Activated naive CD8-positive, alpha-beta T cell treated with anti-CD3 and anti-CD28 coated beads, Interleukin-2, amount 50 U/mL, for 24 hours (primary cell): ENCODE data around the gene OSM.
A peak's percentile ranks its signal among the peaks of the same experiment; 100 is the strongest.

Experiments
- ATAC-seq: fragments of 150-1000 bp; cut with Tn5 transposase; one replicate; pipeline ENCODE4 v1.10.0; 2021
- DNase-seq: peaks from one replicate; pipeline ENCODE4 v3.0.0; 2021
- H3K27ac Mint-ChIP-seq: one replicate; pipeline ENCODE4 v1.8.0; 2021; ENCODE audit warnings: mild to moderate bottlenecking, mixed read lengths
- H3K27me3 Mint-ChIP-seq: one replicate; pipeline ENCODE4 v1.8.0; 2021; ENCODE audit warnings: mixed read lengths
- H3K36me3 Mint-ChIP-seq: one replicate; pipeline ENCODE4 v1.8.0; 2021; ENCODE audit warnings: low read depth, mixed read lengths
- H3K4me1 Mint-ChIP-seq: one replicate; pipeline ENCODE4 v1.8.0; 2021; ENCODE audit warnings: mixed read lengths
- H3K4me3 Mint-ChIP-seq: one replicate; pipeline ENCODE4 v1.8.0; 2021; ENCODE audit warnings: mild to moderate bottlenecking, moderate library complexity, mixed read lengths
- H3K9me3 Mint-ChIP-seq: one replicate; pipeline ENCODE4 v1.8.0; 2021; ENCODE audit warnings: mixed read lengths

The OSM gene

GRCh38 chr22:30230330-30230729, 36.3 kb downstream of the OSM start:
- Mint-ChIP-seq H3K9me3 (no peaks in the 10 kb centered on the region), H3K4me3 (no peak overlapping the region), H3K4me1 (peaks cover 9% of the 10 kb centered on the region), H3K27me3 (no peaks in the 10 kb centered on the region), H3K36me3 (no peaks in the 10 kb centered on the region), H3K27ac (no peak overlapping the region)
- ATAC-seq (no peak), DNase-seq (no peak)

DNA sequence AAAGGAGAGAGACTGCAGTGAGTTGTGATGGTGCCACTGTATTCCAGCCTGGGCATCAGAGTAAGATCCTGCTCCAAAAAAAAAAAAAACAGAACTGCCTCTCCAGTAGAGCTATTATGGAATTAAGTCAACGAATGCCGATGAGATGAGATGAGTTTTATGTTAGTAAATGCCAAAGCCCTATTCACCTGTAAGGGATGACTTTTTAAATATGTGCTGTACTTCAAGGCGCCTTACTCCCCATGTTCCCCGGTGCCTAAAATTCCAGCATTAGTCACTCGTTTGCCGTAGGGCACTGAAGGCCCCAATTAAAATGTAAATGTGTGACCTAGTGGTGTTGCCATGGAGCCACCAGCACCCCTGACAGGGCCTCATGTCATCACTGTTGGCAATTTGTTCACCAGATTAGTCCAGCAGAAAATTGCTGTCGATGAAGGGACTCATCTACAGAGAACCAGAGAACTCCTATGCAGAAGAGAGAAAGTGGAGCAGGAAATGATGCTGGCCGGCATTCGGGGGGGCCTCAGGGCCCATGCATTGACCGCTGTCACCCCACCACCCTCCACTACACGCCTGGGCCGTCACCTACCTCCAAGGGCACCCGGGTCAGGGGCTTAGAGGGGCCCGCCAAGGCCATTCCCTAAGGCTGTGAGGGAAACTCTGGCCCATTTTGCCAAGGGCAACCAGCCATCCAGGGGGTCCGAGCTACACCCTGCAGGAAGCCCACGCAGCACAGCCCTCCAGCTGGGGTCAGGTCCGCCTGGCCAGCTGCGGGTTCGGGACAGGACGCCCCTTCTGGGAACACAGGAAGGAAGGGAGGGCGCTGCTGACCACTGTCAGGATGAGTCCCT, 37.9 kb downstream of the OSM start:
- ATAC-seq (no peak), DNase-seq (no peak)
- Mint-ChIP-seq H3K27me3 (no peaks in the 10 kb centered on the region), H3K4me1 (peaks cover 20% of the 10 kb centered on the region), H3K9me3 (no peaks in the 10 kb centered on the region), H3K27ac (no peak overlapping the region), H3K36me3 (no peaks in the 10 kb centered on the region), H3K4me3 (no peak overlapping the region)

DNA sequence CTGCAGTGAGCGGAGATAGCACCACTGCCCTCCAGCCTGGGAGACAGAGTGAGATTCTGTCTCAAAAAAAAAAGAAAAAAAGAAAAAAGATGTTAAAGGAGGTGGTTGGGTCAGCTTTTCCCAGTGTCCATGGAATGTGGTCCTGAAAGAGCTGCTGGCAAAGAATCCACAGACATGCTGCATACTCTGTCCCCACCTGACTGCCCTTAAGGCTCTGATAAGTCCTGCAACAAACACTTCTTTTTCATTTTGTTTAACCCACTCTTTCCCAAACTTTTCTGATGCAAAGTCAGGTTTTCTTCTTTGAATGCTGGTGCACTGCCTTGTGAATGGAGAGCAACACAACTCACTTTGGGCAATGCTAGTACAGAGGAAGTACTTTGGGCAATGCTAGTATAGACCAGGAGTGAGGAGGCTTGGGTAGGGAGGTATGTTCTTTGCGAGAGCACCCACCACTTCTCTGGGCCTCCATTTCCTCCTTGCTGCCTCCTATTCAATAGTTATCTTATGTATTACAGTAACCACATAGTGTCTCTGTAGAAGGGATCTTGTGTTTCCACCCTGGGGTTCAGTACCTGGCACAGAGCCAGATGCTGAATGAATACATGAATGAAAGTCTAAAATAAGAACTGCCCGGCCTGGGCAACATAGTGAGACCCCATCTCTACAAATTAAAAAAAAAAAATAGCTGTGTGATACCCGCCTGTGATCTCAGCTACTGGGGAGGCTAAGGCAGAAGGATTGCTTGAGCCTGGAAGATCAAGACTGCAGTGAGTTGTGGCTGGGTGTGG, 39.0 kb downstream of the OSM start:
- DNase-seq, result no peak
- no peaks in the 10 kb centered on the region for H3K9me3 Mint-ChIP-seq
- H3K27ac Mint-ChIP-seq, result no peak overlapping the region
- H3K4me3 Mint-ChIP-seq, result no peak overlapping the region
- peaks cover 31% of the 10 kb centered on the region for H3K4me1 Mint-ChIP-seq
- H3K27me3 Mint-ChIP-seq, result no peaks in the 10 kb centered on the region
- ATAC-seq, result no peak
- no peaks in the 10 kb centered on the region for H3K36me3 Mint-ChIP-seq

DNA sequence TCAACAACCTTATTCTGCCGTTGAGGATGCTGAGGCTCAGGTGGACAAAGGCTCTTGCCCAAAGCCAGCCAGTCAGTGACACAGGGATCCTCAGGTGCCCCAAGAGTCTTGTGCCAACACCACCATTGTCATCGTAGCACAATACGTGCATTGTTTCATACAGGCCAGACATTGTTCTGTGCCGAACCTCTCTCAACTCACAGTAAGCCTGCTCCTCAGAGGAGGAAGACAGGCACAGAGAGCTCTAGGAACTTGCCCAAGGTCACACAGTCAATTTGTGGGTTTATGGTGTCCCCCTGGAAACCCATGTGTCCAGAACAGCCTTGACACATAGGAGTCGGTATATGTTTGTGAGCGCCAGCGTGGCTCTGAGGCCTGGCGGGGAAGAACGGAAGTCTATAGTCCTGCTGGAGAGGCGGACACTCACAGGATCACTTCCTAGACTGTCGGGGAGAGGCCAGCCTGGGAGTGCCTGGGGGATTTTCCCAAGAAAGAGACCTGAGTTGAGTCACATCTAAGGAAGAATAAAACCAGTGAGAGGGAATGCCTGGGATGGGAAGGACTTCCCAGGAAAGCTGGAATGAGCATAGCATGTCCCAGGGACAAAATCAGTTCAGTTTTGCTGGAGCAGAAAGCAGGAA, 40.3 kb downstream of the OSM start:
- ATAC-seq (no peak), DNase-seq (no peak)
- Mint-ChIP-seq H3K4me1 (peaks cover 44% of the 10 kb centered on the region), H3K9me3 (no peaks in the 10 kb centered on the region), H3K36me3 (no peaks in the 10 kb centered on the region), H3K27ac (no peak overlapping the region), H3K27me3 (no peaks in the 10 kb centered on the region), H3K4me3 (no peak overlapping the region)

DNA sequence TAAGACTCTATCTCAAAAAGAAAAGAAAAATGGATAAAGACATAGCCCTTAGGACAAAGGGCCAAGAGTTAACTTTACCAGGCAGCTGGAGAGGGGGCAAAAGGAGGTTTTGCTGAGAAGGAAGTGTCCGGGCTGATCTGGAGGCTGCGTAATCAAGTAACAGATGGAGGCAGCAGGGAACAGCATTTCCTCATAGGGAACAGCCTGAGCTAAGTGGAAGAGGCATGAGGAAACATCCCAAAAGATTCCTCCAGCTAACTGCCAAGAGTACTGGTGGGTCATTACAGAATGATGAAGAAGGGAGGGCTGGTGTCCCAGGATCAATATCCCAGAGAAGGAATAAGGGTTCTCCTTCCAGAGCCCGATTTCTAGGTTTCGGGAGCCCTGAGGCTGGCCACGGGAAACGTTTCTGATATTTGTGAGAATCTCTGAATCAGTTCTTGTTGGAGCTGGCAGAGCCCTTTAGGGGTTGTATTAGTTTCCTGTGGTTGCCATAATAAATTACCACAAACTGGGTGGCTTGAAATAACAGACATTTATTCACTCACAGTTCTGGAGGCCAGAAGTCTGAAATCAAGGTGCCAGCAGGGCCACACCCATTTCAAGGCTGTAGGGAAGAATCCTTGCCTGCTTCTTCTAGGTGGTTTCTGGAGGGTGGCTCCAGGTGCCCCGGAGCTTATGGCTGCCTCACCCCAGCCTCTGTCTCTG, 41.3 kb downstream of the OSM start:
- H3K4me3 Mint-ChIP-seq, result no peak overlapping the region
- H3K36me3 Mint-ChIP-seq, result no peaks in the 10 kb centered on the region
- ATAC-seq (no peak), DNase-seq (no peak)
- peaks cover 54% of the 10 kb centered on the region for H3K4me1 Mint-ChIP-seq
- H3K27ac Mint-ChIP-seq, result no peak overlapping the region
- H3K9me3 Mint-ChIP-seq, result no peaks in the 10 kb centered on the region
- H3K27me3 Mint-ChIP-seq, result no peaks in the 10 kb centered on the region

- Mint-ChIP-seq H3K27me3 (no peaks in the 10 kb centered on the region), H3K4me1 (peaks cover 65% of the 10 kb centered on the region), H3K36me3 (no peaks in the 10 kb centered on the region), H3K4me3 (no peak overlapping the region), H3K27ac (no peak overlapping the region), H3K9me3 (no peaks in the 10 kb centered on the region)
- no peak for ATAC-seq
- no peak for DNase-seq
These were observed 42.3 kb downstream of the OSM start for GRCh38 chr22:30224161-30224857.

DNA sequence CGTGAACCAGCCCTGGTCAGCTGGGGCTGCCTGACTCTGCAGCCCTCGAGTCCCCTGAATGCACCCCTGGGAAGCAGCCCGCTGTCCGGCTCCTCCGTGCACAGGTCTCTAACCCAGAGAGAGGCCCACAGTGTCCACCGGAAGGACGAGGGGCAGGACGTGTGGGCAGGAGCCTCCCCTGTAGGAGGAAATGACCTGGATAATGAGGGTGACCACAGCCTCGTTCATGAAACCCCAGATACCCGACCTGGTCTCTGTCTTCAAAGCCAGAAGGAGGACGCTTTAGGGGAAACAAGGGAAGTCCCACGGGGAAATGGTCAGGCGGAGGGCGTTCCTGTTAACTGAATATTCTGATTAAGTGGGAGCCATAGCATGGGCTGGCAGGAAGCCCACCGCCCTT, 43.3 kb downstream of the OSM start:
- Mint-ChIP-seq H3K27ac (peak overlapping the region; percentile 44), H3K4me3 (no peak overlapping the region), H3K4me1 (peaks cover 63% of the 10 kb centered on the region), H3K36me3 (no peaks in the 10 kb centered on the region), H3K9me3 (no peaks in the 10 kb centered on the region), H3K27me3 (no peaks in the 10 kb centered on the region)
- no peak for DNase-seq
- no peak for ATAC-seq

- DNase-seq (no peak), ATAC-seq (no peak)
- Mint-ChIP-seq H3K4me1 (peaks cover 57% of the 10 kb centered on the region), H3K4me3 (no peak overlapping the region), H3K27me3 (no peaks in the 10 kb centered on the region), H3K36me3 (no peaks in the 10 kb centered on the region), H3K27ac (no peak overlapping the region), H3K9me3 (no peaks in the 10 kb centered on the region)
These were observed 44.3 kb downstream of the OSM start for GRCh38 chr22:30222321-30222720.

- peaks cover 57% of the 10 kb centered on the region for H3K4me1 Mint-ChIP-seq
These were observed 45.3 kb downstream of the OSM start for GRCh38 chr22:30221121-30221992.

DNA sequence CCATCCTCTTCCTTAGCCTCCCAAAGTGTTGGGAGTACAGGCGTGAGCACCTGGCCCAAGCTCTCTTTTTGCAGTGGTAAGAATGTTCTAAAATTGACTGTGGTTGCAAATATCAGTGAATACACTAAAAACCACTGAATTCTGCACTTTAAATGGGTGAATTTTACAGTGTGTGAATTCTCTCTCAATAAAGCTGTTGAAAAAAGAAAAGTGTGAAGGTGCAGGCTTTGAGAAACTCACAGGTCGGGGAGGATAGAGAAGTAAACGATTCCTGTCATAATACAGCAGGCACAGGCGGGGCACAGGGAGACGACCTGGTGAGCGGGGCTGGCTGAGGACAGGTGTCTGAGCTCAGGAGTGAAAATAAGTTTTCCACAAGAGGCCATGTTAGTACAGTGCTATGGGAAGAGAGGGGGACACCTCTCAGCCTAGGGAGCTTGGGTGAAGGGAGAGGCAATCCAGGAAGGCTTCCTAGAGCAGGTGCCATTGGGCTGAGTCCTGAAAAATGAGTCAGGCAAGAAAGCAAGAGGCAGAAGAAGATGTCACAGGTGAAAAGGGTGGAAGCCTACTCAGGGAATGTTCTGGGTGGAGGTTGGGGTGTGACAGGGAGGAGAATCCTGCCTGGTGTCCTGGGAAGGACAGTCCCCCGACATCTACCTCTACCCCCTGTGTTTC, 46.2 kb downstream of the OSM start:
- ATAC-seq (no peak), DNase-seq (no peak)
- Mint-ChIP-seq H3K4me1 (peaks cover 60% of the 10 kb centered on the region), H3K27me3 (no peaks in the 10 kb centered on the region), H3K36me3 (no peaks in the 10 kb centered on the region), H3K9me3 (no peaks in the 10 kb centered on the region), H3K4me3 (peak overlapping the region; percentile 45), H3K27ac (peak overlapping the region; percentile 86)

More at GRCh38 chr22:30221121-30221992, 45.3 kb downstream of the OSM start:
- Mint-ChIP-seq H3K27ac (peak overlapping the region; percentile 86), H3K36me3 (no peaks in the 10 kb centered on the region), H3K9me3 (no peaks in the 10 kb centered on the region), H3K27me3 (no peaks in the 10 kb centered on the region), H3K4me3 (peak overlapping the region; percentile 45)
- ATAC-seq, result peak; percentile 64
- DNase-seq, result peak; percentile 70

- Mint-ChIP-seq H3K36me3 (no peaks in the 10 kb centered on the region), H3K27ac (peak overlapping the region; percentile 86), H3K4me1 (peaks cover 58% of the 10 kb centered on the region), H3K9me3 (no peaks in the 10 kb centered on the region), H3K4me3 (no peak overlapping the region), H3K27me3 (no peaks in the 10 kb centered on the region)
- DNase-seq (no peak), ATAC-seq (no peak)
These were observed 46.9 kb downstream of the OSM start for GRCh38 chr22:30219668-30220278.

GRCh38 chr22:30219049-30219654, 47.5 kb downstream of the OSM start:
- Mint-ChIP-seq H3K36me3 (no peaks in the 10 kb centered on the region), H3K27ac (no peak overlapping the region), H3K9me3 (no peaks in the 10 kb centered on the region), H3K4me1 (peaks cover 57% of the 10 kb centered on the region), H3K27me3 (no peaks in the 10 kb centered on the region), H3K4me3 (no peak overlapping the region)
- ATAC-seq (no peak), DNase-seq (no peak)
